Loucy (cell line): ENCODE measurements around the gene OVOL1.

Experiments used
- H2AFZ ChIP-seq: fragments of 200-600 bp; sonication (generic); 2 replicates; pipeline ENCODE4 v1.6.0; 2016; ENCODE audit warnings: antibody characterized with exemption, mild to moderate bottlenecking, low read length, moderate library complexity
- H3F3A ChIP-seq: fragments of 200-600 bp; 2 replicates; pipeline ENCODE4 v1.6.0; 2016; ENCODE audit warnings: antibody characterized with exemption, low read depth, mild to moderate bottlenecking
- H3K27me3 ChIP-seq: fragments of 200-600 bp; sonication (generic); 2 replicates; pipeline ENCODE4 v1.6.1; 2014; ENCODE audit warnings: low read length, mild to moderate bottlenecking; ENCODE audit not compliant: insufficient read depth, poor library complexity, severe bottlenecking
- H3K36me3 ChIP-seq: fragments of 200-600 bp; sonication (generic); 2 replicates; pipeline ENCODE4 v1.6.1; 2016; ENCODE audit warnings: low read length; ENCODE audit not compliant: insufficient read depth
- H3K4me1 ChIP-seq: fragments of 200-600 bp; sonication (generic); 2 replicates; pipeline ENCODE4 v1.5.1; 2014; ENCODE audit warnings: low read length, mild to moderate bottlenecking; ENCODE audit not compliant: insufficient read depth, poor library complexity, severe bottlenecking
- H3K4me2 ChIP-seq: fragments of 200-600 bp; sonication (generic); 2 replicates; pipeline ENCODE4 v1.6.0; 2014; ENCODE audit warnings: antibody characterized with exemption, low read length, low read depth, mild to moderate bottlenecking; ENCODE audit not compliant: poor library complexity, severe bottlenecking
- H3K4me3 ChIP-seq: fragments of 200-600 bp; sonication (generic); 2 replicates; pipeline ENCODE4 v1.5.1; 2014; ENCODE audit warnings: low read length, mild to moderate bottlenecking, mixed read lengths; ENCODE audit not compliant: poor library complexity, severe bottlenecking
- H3K79me2 ChIP-seq: fragments of 200-600 bp; sonication (generic); 2 replicates; pipeline ENCODE4 v1.6.1; 2014; ENCODE audit warnings: low read length; ENCODE audit not compliant: insufficient read depth
- H3K9ac ChIP-seq: fragments of 200-600 bp; sonication (generic); 2 replicates; pipeline ENCODE4 v1.6.0; 2014; ENCODE audit warnings: mild to moderate bottlenecking, low read depth, low read length, moderate library complexity; ENCODE audit not compliant: poor library complexity, severe bottlenecking
- H3K9me2 ChIP-seq: fragments of 200-600 bp; sonication (generic); replicated peaks from 2 replicates; pipeline ENCODE4 v1.6.1; 2016; ENCODE audit warnings: low read depth, low read length, mixed read lengths
- H3K9me3 ChIP-seq: fragments of 200-600 bp; sonication (generic); 2 replicates; pipeline ENCODE4 v1.6.1; 2014; ENCODE audit warnings: mild to moderate bottlenecking, antibody characterized with exemption, low read length, low read depth; ENCODE audit not compliant: insufficient read depth
- H4K20me1 ChIP-seq: fragments of 200-600 bp; sonication (generic); 2 replicates; pipeline ENCODE4 v1.6.0; 2014; ENCODE audit warnings: antibody characterized with exemption, low read length, mild to moderate bottlenecking; ENCODE audit not compliant: insufficient read depth, poor library complexity, severe bottlenecking
- CTCF ChIP-seq: fragments of 200-600 bp; sonication (generic); conservative IDR thresholded peaks from 2 replicates; pipeline ENCODE4 v1.5.1; 2014; ENCODE audit warnings: mild to moderate bottlenecking, antibody characterized with exemption, low read length
- EZH2phosphoT487 ChIP-seq: fragments of 200-600 bp; IDR thresholded peaks from 2 replicates; pipeline ENCODE4 v1.6.1; 2018; ENCODE audit warnings: antibody characterized with exemption, mild to moderate bottlenecking, moderate library complexity, borderline replicate concordance

OVOL1 gene

GRCh38 chr11:65774525-65775306 is 12.1 kb upstream of the OVOL1 start:
- H3F3A ChIP-seq, result no peaks in the 10 kb centered on the region
- H3K36me3 ChIP-seq, result peaks cover 10% of the 10 kb centered on the region; the same call in 1 of the 2 replicates
- H3K9me2 ChIP-seq, result no peaks in the 10 kb centered on the region
- H3K4me2 ChIP-seq, result no peak overlapping the region
- no peak overlapping the region for H2AFZ ChIP-seq
- H3K9ac ChIP-seq, result no peak overlapping the region
- no peaks in the 10 kb centered on the region for H3K9me3 ChIP-seq
- no peaks in the 10 kb centered on the region for H3K27me3 ChIP-seq
- H3K79me2 ChIP-seq, result peaks cover 30% of the 10 kb centered on the region
- no peak overlapping the region for H3K4me3 ChIP-seq
- peaks cover 11% of the 10 kb centered on the region for H3K4me1 ChIP-seq
- TF ChIP-seq EZH2phosphoT487, result no peak
- TF ChIP-seq CTCF, result no peak
- H4K20me1 ChIP-seq, result peaks cover 28% of the 10 kb centered on the region

GRCh38 chr11:65776196-65776595 is 10.7 kb upstream of the OVOL1 start:
- Histone ChIP-seq H2AFZ (no peak overlapping the region), H3F3A (no peaks in the 10 kb centered on the region), H3K79me2 (peaks cover 37% of the 10 kb centered on the region), H3K9me3 (no peaks in the 10 kb centered on the region), H3K27me3 (no peaks in the 10 kb centered on the region), H3K36me3 (peaks cover 10% of the 10 kb centered on the region; the same call in 1 of the 2 replicates), H3K4me1 (peaks cover 11% of the 10 kb centered on the region), H3K9ac (no peak overlapping the region), H3K4me3 (no peak overlapping the region), H3K9me2 (no peaks in the 10 kb centered on the region), H3K4me2 (peak overlapping the region; percentile 97), H4K20me1 (peaks cover 29% of the 10 kb centered on the region)
- TF ChIP-seq EZH2phosphoT487 (no peak), CTCF (no peak)

DNA sequence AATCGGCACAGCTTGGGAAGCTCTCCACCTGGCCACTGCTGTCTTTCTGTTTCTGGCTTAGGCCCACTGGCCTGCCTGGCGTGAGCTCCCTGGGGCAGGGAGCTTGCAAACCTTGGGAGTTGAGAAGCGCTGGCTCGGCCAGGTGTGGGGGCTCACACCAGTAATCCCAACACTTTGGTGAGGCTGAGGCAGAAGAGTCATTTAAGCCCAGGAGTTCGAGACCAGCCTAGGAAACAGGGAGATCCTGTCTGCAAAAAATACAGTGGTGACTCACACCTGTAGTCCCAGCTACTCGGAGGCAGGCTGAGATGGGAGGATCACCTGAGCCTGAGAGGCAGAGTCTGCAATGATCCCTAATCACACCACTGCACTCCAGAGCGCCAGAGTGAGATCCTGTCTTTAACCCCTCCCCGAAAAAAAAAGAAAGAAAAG is 10.1 kb upstream of the OVOL1 start:
- H3K27me3 ChIP-seq, result no peaks in the 10 kb centered on the region
- peaks cover 10% of the 10 kb centered on the region; the same call in 1 of the 2 replicates for H3K36me3 ChIP-seq
- peaks cover 29% of the 10 kb centered on the region for H4K20me1 ChIP-seq
- H3K9me2 ChIP-seq, result no peaks in the 10 kb centered on the region
- no peak overlapping the region for H3K4me3 ChIP-seq
- no peaks in the 10 kb centered on the region for H3F3A ChIP-seq
- H3K4me2 ChIP-seq, result peak overlapping the region; percentile 97
- H3K9me3 ChIP-seq, result no peaks in the 10 kb centered on the region
- H2AFZ ChIP-seq, result no peak overlapping the region
- no peak for TF ChIP-seq CTCF
- no peak for TF ChIP-seq EZH2phosphoT487
- no peak overlapping the region for H3K9ac ChIP-seq
- H3K79me2 ChIP-seq, result peaks cover 37% of the 10 kb centered on the region
- H3K4me1 ChIP-seq, result peaks cover 11% of the 10 kb centered on the region
